Stimulated activated CD4-positive, alpha-beta T cell treated with anti-CD3 and anti-CD28 coated beads, Interleukin-4, amount 100 ng/mL, for 1 hour (primary cell): ENCODE data around the gene EDRF1.
A peak's percentile ranks its signal among the peaks of the same experiment; 100 is the strongest.
"Not testable (repeated sequence)": the region's sequence is repeated elsewhere in the genome, so short reads cannot be mapped to it uniquely, and the experiment has no call there.

Experiments used
- DNase-seq: peaks from one replicate; pipeline ENCODE4 v3.0.0-alpha.2; 2020

EDRF1 gene, protein sequence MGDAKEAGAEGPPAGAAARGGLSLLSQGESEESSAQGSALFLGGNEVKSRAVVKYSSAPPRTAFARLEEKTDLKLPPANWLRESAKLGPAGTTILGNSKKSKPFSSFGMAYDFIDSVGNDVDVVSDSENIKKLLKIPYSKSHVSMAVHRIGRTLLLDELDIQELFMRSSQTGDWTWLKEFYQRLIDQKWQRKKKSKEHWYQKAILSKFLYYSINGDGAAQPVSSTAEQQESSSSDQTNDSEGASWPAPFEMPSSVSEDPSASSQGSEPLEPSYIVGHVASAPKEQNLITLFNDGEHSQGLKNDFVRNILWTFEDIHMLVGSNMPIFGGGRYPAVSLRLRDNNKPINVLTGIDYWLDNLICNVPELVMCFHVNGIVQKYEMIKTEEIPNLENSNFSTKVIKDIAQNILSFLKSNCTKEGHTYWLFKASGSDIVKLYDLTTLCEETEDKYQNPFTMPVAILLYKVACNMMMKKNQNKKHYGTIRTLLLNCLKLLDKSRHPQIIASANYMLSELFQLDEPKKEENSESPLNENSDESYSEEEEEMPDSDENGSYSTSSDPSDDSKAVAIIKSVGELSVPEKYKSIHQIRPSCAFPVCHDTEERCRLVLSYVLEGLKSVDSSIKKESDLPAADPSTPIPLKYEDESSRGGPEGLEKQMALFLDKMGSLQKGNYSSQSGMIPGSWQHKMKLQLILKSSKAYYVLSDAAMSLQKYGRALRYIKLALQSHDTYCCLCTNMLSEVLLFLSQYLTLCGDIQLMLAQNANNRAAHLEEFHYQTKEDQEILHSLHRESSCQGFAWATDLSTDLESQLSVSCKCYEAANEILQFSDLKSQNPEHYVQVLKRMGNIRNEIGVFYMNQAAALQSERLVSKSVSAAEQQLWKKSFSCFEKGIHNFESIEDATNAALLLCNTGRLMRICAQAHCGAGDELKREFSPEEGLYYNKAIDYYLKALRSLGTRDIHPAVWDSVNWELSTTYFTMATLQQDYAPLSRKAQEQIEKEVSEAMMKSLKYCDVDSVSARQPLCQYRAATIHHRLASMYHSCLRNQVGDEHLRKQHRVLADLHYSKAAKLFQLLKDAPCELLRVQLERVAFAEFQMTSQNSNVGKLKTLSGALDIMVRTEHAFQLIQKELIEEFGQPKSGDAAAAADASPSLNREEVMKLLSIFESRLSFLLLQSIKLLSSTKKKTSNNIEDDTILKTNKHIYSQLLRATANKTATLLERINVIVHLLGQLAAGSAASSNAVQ

DNA sequence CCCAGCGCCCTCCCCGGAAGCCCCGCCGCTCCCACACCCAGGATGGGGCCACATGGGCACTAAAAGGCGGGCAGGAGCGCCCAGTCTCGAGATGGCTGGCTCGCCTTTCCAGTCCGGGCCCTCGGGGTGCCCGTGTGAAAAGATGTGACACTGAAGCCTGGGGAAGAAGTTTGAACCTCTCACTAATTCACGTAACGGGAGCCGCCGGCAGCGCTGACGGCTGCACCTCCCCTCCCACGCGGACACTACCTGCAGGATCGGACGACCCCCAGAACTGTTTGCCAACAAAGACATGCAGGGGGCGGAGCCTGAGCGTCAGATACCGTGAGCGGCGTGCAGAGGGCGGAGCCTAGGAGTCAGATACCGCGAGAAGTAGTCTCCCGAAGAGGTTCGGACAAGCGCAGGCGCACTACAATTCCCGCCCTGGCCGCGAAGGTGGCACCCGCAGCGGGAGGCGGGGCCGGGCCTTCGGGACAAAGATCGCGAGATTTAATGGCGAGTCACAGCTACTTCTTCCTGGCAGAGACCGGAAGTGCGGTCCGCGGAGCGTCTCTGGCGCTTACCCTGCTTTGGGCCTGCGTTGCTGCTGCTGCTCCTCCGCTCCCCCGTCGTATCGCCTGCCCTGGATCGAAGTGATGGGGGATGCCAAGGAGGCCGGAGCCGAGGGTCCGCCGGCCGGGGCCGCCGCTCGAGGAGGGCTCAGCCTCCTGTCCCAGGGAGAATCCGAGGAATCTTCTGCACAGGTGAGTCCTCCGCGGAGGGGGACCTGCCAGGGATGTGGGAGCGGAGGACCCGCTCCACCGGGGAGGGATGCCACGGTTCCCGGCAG, at the start of gene EDRF1:
EDRF1 (plus strand) TSS at position 537 of the 829 bp plus-strand sequence; CDS start at position 636, 99 bp downstream.
- peak; percentile 99 for DNase-seq

DNA sequence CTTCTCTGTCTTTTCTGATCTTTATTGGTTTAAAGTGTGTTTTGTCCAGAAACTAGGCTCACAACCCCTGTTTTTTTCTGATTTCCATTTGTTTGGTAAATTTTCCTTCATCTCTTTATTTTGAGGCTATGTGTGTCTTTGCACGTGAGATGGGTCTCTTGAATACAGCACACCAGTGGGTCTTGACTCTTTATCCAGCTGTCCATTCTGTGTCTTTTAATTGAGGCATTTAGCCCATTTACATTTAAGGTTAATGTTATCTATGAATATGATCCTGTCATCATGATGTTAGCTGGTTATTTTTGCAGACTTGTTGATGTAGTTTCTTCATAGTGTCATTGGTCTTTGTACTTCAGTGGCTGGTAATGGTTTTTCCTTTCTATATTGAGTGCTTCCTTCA, 46.6 kb upstream of the EDRF1 start:
- no peak for DNase-seq

DNA sequence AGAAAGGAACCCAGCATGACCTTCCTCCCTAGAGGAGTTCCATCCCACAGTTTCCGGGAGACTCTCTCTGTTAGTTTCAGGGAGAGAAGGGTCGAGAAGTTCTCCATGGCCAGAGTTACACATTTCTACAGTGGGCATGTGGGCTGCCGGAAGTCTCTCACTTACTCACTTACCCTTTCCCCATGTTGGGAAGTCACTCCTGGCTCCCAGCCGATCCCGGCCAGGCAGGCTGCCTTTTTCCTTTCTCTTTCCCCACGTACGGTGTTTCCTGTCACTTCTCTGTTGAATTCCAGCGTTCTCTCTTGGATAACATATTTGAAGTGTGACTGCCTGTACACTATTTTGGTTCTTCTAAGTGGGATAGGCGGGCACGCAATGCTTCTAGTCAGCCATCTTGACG, 40.1 kb upstream of the EDRF1 start:
- no peak for DNase-seq

DNA sequence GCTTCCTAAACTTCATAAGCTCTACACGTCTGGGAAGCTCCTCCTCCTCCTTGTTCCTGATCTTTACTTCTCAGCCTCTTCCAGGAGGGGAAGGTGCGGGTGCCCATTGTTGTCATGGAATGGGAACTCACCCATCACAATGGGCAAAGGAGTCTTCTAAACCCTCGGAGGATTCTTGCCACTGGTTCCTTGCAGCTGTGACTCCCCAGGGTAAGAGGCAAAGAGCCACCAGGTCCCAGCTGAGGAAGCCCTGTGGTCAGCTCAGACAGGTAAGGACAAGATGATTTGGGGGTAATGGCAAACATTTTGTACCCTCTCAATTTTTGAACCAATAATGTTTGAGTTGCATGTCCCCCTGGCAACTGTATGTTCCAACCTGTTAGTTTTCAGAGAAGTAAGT, 36.4 kb upstream of the EDRF1 start, which contains the start of gene TEX36:
TEX36 (minus strand) TSS at position 101 of the 400 bp plus-strand sequence. CDS start 174 bp downstream, outside the sequence.
- no peak for DNase-seq

DNA sequence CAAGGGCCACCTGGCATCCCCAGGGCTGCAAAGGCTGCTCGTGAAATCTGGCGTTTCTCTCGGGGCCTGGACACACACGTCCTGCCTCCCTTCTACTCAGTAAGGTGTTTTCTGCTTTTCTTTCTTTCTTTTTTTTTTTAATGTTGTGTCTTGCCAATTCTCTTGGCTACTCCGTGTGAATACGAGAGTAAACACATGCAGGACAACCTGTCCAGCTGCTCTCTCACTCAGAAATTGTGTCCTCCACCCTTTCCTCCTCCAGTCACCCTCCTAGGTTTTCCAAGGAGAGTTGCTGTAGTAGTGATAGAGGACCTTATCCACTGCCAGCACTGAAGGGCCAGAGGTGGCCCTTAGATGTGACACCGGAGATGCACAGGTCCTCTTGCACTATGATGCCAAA, 35.7 kb upstream of the EDRF1 start:
- no peak for DNase-seq

DNA sequence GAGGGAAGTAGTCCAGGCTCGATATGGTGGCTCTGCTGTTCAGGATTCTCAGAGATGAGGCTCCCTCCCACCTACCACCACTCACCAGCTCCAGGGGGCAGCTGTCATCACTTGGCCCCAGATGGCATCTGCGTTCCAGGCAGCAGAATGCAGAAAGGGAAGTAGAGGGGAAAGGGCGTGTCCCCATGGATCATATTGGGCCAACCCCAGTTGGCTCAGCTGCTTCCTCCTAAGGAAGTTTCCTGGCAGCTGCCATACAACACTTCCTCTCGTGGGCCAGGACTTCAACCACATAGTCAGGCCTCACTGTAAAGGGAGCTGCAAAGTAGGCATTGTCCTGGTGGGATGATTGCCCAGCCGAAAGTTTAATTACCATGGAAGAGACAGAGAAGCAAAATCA, 34.9 kb upstream of the EDRF1 start:
- no peak for DNase-seq

DNA sequence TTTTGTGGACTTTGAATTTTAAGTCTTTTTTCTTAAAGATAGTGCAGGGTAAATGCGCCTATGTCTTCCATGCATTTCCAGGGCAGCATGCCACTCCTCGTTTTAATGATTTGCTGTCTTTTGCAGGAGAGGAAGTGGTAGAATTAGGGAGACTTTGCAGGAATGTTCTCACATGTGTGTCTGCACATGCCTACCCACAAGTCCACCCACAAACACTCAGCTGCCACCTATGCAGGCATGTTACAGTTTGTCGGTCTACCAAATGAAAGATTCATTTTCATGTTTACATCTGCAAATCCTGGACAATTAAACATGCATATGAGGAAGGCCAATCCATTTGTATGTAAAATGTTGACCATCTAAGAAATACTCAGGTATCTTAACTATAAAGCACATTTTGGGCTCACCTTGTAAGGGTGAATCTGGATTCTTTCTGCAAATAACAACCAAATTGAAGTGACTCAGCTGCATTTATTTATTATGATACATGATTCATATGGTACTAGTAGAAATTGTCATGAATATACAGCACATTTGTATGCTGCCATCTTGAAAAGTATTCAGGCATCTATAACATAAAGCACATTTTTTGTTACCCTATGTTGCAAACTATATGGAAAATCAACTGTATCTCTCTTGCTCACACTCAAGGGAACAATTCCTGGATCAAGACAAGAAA, 31.9 kb upstream of the EDRF1 start:
- no peak for DNase-seq

DNA sequence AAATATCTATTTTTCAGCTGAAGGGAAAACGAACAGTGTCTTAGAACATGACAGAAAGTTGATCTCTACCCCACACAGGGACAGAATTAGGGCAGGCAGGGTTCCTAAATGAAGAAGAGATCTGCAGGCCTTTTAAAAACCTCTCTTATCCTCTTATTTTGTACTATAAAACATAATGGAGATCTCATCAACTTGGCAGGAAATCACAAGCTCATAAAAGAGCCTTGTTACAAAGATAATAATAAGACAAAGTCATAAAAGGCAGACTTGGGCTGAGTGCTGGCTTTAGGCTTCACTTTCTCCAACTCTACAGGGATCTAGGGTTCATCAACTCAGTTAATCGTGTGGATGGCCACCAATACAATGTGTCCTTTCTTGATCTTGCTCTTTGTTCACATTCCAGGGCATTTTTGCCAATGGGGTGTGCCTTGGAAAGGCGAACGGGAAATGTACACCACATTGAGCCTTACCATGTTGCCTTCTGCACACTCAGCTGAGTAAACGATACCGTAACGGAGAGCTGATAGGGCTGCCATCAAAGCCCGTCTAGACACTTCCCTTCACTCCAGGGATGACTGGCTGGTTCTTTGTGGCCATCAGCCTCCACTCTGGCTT, 29.4 kb upstream of the EDRF1 start:
- DNase-seq, result no peak

DNA sequence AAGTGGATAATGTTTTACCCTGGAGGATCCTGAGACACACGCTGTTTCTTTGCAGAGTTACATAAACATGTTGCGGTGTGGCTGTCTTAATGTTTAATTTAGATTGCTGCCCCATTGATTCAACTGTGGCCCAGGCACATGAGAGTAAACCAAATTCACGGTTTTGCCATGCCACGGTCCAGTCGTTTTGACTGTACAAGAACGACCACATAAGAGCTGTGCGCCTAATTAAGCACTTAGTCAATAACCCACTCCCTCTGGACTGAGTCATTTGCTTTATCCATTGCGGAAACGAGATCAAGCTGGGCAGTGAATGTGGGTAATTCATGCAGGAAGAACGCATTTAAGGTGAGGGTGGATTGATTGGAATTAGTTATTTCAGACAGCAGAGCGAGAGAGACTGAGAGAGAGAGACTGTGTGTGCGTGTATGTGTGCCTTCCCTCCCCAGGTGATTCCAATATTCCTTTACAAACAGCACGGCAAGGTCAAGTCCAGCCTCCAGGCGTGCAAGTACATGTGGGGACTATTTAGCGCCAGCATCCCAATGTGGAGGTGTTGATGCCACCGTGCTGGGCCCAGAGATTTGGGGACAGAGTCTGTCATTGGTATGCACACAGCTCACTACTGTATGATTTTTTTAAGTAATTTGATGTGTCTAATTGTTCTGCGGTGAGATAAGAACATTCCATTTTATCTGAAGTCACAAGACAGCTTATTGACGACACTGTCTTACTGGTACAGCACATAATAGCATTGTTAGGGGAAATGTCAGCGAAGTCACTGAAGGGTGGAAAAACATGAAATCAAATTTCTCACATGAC, 28.1 kb upstream of the EDRF1 start:
- DNase-seq, result no peak

DNA sequence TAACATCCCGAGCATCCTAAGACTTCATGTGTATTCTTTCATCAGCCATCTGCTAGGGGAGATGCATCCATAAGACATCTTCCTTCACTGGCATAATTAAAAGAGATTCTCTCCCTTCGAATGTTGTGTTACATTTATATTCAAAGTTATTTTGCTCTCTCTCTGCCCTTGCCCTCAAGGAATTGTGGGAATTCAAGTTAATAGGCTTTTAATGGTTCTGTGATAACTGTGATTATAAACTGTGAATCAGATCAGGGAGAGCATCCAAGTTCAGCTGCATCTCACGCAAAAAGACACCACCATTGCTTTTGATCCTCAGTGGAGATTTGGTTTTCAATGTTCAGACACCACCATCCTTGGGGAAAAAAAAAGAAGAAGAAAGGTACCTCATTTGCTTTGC, 27.3 kb upstream of the EDRF1 start:
- no peak for DNase-seq

DNA sequence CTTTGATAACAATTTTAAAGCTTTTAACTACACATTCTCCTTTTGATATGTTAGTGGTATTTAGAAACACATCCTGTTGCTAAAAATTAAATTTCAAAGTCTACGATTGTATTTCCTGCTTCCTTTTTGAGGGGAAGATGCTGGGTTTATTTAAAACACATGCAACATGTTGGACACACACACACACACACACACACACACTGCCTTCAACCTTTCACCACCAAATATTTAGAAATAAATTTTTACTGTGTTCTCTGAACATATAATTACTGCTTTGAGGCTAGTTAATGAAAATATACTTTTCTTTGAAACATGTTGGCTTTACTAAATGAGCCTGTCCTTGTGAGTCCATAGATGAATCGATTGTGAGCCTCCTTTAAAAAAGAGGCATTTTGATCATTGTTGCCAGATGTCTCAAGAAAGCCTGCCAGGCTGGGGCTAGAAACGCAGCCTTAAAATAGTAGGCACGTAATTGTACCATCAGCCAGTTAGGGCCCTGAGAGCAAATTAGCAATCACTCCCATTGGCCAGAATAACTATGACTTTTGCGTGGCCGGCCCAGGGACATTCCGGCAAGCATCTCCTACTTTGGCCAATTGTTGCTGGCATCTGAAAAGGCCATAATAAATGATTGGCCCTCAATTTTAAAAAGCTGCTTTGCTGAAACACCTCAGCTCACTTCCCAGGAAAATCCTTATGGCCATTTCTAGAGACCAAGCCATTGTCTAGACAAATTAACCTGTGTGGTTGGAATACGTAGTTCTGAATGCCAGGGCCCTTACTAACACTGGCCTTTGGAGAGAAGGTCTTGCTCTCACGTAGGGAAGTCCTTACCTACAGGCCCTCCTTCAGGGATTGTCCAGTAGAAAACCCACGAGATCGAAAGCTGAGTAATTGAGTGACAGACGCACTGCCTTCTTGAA, 26.6 kb upstream of the EDRF1 start:
- no peak for DNase-seq

DNA sequence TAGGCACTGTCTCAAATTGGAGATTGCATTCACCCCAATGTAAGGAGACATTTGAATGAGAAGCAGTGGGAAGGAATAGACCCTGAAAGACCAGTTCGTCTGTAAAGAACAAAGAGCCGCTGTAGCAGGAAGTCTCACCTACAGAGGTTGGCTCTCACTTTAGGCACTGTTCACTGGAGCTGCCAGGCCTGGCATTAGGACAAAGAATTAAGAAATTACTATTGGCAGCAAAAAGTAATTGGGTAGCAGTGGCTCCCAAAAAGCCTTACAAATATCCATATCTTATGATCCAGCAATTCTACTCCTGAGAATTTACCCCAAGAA, 26.0 kb upstream of the EDRF1 start:
- DNase-seq, result no peak

DNA sequence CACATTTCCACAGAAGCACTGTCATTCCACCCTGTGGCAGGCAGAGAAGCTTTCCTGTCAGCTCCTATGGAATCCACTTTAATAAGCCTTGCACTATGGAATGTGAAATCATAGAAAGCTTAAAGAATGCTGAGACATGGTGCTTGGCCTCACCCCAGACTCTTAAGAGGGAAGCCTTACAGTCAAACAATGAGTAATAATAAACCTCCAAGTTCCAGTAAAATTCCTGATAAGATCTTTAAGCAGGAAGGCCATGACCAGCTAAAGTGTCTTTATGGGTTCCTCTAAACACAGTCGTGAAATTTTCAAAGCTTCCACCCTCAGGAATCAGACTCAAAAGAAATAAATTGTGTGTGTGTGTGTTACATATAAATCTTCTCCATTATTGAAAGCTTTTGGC, 24.6 kb upstream of the EDRF1 start:
- DNase-seq, result no peak

DNA sequence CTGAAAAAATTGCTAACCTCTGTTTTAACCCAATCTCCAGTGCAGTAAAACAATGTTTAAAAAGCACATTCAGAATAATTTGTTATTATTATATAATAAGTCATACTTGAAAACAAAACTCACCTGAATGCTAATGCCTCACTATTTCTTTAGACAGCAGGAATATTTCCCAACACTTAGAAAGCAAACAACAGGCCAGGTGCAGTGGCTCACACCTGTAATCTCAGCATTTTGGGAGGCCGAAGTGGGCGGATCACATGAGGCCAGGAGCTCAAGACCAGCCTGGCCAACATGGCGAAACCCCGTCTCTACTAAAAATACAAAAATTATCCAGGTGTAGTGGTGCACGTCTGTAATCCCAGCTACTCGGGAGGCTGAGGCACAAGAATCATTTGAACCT, 22.6 kb upstream of the EDRF1 start:
- not testable (repeated sequence) for DNase-seq

DNA sequence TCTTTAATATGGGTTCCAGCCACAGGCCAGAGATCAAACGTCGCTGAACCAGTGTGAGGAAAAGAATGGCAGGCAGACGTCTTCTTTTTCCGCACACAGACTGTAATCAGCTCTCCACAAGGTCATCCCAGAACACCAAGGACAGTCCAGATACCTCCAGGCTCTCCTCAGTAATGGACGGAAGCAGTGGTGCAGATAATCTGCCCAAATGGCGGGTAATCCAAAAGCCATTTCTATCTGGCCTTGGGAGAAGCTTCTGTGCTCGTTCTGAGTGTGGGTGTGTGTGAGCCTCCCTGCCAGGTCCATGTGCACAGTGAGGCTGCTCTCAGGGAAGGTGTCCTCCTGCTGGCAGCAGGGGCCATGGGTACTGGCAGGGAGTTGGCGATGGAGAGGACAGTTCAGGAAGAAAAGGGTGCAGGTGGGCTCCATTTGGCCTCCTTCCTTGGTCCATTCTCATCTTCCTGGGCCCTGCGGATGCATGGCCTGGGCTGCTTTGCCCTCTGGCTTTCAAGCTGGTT, 21.0 kb upstream of the EDRF1 start:
- DNase-seq, result no peak

DNA sequence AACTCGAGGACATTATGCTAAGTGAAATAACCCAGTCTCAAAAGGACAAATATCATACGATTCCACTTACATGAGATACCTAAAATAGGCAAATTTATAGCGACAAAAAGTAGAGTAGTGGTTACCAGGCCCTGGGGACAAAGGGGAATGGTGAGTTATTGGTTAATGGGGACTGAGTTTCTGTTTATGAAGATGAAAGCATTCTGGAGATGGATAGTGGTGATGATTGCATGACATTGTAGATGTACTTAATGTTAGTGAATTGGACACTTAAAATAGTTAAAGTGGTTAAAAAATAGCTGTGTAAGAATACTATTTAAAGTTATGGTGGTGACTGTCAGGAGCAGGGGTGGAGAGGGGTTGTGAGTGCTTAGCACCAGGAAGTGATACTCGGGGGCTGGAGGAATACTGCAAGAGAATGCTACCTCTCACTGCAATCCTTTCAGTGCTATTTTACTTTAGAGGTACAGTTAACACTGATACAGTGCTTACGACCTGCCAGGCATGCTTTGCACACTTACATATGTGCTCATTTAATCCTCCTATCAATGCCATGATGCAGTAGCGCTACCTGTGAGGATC, 19.9 kb upstream of the EDRF1 start:
- DNase-seq, result no peak

DNA sequence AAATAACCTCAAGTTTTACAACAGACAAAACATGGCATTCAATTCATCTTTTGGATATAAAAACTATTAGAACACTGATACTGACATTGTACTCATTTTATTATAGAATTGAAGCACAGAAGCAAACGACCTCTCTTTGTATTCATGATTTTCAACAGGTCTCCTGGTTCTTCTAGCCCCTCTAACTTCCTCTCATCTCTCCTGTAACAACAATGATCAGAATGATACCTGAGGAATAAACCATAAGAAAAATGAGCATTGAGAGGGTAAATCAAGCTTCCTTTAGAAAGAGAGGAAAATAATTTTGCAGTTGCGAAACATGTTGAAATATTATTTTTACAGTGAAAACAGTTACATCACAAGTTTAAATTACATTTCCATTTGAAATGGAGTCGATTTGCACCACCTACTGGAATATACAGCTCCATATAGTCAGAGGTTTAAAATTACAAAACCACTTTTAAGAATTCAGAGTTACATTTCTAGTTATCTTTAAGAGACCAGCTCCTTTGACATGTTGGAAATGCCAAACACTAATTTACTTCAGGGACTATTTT, 19.1 kb upstream of the EDRF1 start:
- no peak for DNase-seq
